ENCODE measurements around the gene LPP.

DNA sequence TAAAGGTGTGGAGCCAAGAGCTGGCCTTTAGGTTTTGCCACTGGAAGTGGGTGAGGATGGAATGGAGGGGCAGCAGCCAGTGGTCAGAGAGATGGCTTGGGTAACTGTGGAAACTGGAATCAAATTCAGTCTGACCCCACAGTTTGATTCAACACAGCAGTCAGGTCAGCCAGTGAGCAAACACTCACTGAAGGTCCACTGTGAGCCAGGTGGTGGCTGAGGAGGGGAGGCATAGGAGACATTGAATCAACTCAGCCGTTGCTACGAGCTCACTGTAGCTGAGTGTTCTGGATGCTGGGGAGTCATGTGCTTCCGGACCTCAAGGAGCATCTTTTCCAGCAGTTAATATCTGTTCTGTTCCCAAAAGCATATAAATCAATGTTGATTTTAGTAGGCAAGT lies 37.5 kb downstream of the LPP start:
- TF ChIP-seq, protein P1, sequence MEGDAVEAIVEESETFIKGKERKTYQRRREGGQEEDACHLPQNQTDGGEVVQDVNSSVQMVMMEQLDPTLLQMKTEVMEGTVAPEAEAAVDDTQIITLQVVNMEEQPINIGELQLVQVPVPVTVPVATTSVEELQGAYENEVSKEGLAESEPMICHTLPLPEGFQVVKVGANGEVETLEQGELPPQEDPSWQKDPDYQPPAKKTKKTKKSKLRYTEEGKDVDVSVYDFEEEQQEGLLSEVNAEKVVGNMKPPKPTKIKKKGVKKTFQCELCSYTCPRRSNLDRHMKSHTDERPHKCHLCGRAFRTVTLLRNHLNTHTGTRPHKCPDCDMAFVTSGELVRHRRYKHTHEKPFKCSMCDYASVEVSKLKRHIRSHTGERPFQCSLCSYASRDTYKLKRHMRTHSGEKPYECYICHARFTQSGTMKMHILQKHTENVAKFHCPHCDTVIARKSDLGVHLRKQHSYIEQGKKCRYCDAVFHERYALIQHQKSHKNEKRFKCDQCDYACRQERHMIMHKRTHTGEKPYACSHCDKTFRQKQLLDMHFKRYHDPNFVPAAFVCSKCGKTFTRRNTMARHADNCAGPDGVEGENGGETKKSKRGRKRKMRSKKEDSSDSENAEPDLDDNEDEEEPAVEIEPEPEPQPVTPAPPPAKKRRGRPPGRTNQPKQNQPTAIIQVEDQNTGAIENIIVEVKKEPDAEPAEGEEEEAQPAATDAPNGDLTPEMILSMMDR (IDR thresholded peaks at IDR 0.05) = no peak
- TF ChIP-seq POLR2AphosphoS5 (IDR thresholded peaks at IDR 0.05) (no peak), EP300 (IDR thresholded peaks at IDR 0.05) (no peak)
